MCF 10A (cell line): Measurements from ENCODE around the gene A4GNT. TPM values are rescaled to one million over a fixed set of nuclear protein-coding genes. Genes with fewer than 3 reads are reported as not detected.

Experiments used
- BruUV-seq: library from RNA; stranded (reverse); fragments of 400-500 nt; replicated peaks from 2 replicates; lab custom pipeline; 2021; lab: Mats Ljungman, UMichigan
- CTCF ChIA-PET: fragments of 300-600 bp; sonication (Branson Sonifier 250); formaldehyde crosslinking; extraction: SDS; loops from one replicate; lab custom pipeline; 2021; ENCODE audit warnings: antibody characterized with exemption, inconsistent platforms; lab: Yijun Ruan, JAX
- POLR2A ChIA-PET: fragments of 300-600, 350-650 bp; sonication (Branson Sonifier 250); formaldehyde crosslinking; extraction: SDS; loops from one replicate; lab custom pipeline; 2020; ENCODE audit warnings: antibody characterized with exemption, inconsistent platforms; lab: Yijun Ruan, JAX
- DNase-seq: peaks from one replicate; pipeline ENCODE4 v3.0.0-alpha.2; 2018; ENCODE audit not compliant: unreplicated experiment
- H3K27ac Mint-ChIP-seq: one replicate; pipeline ENCODE4 v1.8.0; 2022; ENCODE audit warnings: mild to moderate bottlenecking, low read depth, mixed read lengths; ENCODE audit not compliant: unreplicated experiment
- H3K27me3 Mint-ChIP-seq: one replicate; pipeline ENCODE4 v1.8.0; 2022; ENCODE audit warnings: mixed read lengths; ENCODE audit not compliant: insufficient read depth, unreplicated experiment
- H3K36me3 Mint-ChIP-seq: one replicate; pipeline ENCODE4 v1.8.0; 2022; ENCODE audit warnings: mild to moderate bottlenecking, moderate library complexity, mixed read lengths; ENCODE audit not compliant: insufficient read depth, unreplicated experiment
- H3K4me1 Mint-ChIP-seq: one replicate; pipeline ENCODE4 v1.8.0; 2022; ENCODE audit warnings: mixed read lengths; ENCODE audit not compliant: insufficient read depth, unreplicated experiment
- H3K4me3 Mint-ChIP-seq: one replicate; pipeline ENCODE4 v1.8.0; 2022; ENCODE audit warnings: mild to moderate bottlenecking, moderate library complexity, mixed read lengths; ENCODE audit not compliant: unreplicated experiment
- H3K9me3 Mint-ChIP-seq: one replicate; pipeline ENCODE4 v1.8.0; 2022; ENCODE audit warnings: mixed read lengths; ENCODE audit not compliant: unreplicated experiment
- CTCF ChIP-seq: fragments of 200-600 bp; IDR thresholded peaks from one replicate; pipeline ENCODE4 v1.8.0; 2022; ENCODE audit warnings: antibody characterized with exemption, mild to moderate bottlenecking; ENCODE audit not compliant: unreplicated experiment
- intact Hi-C: fragments of 100-400 bp; cut with micrococcal nuclease; formaldehyde crosslinking; loops from 2 replicates; pipeline ENCODE4 v1.14.1; 2022
- total RNA-seq: library from RNA; stranded (reverse); gene quantifications from 2 replicates; pipeline ENCODE4 v1.2.3, GENCODE V29; 2022

A4GNT gene
- total RNA-seq, 1 experiment from 2014 or later = not detected

DNA sequence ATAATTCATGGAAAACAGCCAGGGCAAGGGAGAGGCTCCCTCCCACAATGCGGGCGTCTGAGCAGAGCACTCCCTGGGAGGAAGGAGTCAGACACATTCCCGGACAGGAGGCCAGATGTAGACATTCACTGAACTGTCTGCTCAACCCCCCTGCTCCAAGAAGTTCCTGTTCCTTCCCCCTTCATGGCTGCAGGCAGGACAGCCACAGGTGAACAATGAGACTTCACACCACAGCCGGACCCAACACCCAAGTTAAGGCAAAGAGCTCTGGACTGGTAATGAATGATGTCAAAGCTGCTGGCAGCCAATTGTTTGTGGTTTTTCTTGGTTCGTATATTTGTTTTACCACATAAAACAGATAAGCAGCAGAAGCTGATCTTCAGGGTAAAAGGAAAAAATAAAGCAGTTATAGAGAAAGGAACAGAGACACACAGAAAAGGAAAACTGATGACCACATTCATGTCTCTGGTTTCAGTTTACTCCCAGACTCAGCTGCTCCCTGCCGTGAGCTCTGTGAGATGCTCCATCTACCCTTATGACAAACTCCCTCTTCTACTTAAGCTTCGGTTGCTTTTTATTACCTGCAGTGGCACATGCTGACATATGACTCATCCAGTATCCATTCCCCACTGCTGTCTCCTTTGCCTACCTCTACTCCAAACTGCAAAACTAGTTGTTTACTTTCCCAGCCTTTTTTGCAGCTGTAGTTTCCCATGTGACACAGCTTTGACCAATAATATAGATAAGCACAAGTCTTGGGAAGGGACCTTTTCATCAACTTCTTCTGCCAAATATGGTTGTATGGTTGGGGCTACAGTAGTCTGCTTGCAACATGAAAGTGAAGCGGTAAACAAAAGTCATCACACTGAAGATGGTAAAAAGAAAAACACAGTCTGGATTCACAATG, 49.9 kb downstream of the A4GNT start:
- Mint-ChIP-seq H3K4me1 (peaks cover 50% of the 10 kb centered on the region), H3K27me3 (no peaks in the 10 kb centered on the region), H3K4me3 (peak overlapping the region; percentile 63), H3K27ac (peak overlapping the region; percentile 90), H3K9me3 (no peaks in the 10 kb centered on the region), H3K36me3 (peaks cover 18% of the 10 kb centered on the region)
- DNase-seq = peak; percentile 93
- POLR2A ChIA-PET = interaction anchor here (0.6 to 5.1 kb wide), 9 partner anchors 8 to 91 kb away, joined by 3 to 39 read pairs (median 3); partner anchors contain the start of gene DZIP1L
- CTCF ChIA-PET = interaction anchor here (0.6 to 22.2 kb wide), 16 partner anchors 10 to 1334 kb away, joined by 3 to 743 read pairs (median 4); partner anchors contain the start of gene DZIP1L
- no peak for TF ChIP-seq CTCF
- BruUV-seq = no TSS peak
- intact Hi-C loops = no loop called here

DNA sequence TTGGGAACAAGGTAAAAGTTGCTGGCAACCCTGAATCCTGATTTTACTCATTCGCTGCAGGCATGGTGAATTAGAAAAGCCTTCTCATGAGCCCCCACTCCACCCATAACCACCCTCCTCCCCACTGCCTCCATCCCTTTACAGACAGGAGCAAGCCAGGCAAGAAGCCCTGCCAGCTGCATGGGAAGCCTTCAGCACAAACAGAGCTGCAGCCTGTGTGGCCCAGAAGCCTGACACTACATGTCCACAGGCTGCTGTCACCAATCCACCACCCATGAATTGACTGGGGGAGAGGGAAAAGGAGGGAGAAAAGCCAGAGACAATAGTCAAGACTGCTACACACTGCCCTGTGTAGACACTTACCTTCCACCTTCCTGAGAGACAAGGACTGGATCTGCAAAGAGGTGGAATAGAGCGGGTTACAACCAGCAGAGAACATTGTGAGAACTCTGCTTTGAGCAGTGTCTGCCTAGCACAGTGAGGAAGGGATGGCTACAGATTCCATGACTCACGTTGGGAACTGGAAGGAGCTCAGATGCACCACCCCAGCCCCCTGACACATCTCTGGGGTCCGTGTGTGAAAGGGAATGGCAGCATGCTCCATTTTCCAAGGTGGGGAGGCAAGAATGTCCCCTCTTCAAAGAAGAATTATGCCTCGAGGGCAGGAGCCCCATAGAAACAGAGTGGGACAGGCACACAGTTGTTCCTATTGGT, 50.7 kb downstream of the A4GNT start:
- Mint-ChIP-seq H3K4me3 (peak overlapping the region; percentile 63), H3K4me1 (peaks cover 54% of the 10 kb centered on the region), H3K36me3 (peaks cover 10% of the 10 kb centered on the region), H3K27me3 (no peaks in the 10 kb centered on the region), H3K9me3 (no peaks in the 10 kb centered on the region), H3K27ac (peak overlapping the region; percentile 90)
- POLR2A ChIA-PET = interaction anchor here (0.7 to 5.1 kb wide), 4 partner anchors 11 to 55 kb away, joined by 3 to 39 read pairs (median 8); partner anchors contain the start of gene DZIP1L
- BruUV-seq = no TSS peak
- no peak for TF ChIP-seq CTCF
- CTCF ChIA-PET = interaction anchor here (0.6 to 22.2 kb wide), 14 partner anchors 9 to 1714 kb away, joined by 3 to 743 read pairs (median 3); partner anchors contain the start of gene DZIP1L
- peak; percentile 81 for DNase-seq
- intact Hi-C loops = no loop called here

- H3K4me3 Mint-ChIP-seq = no peak overlapping the region
- POLR2A ChIA-PET = interaction anchor here (1.4 to 5.1 kb wide), 3 partner anchors 9 to 36 kb away, joined by 7 to 39 read pairs (median 9); partner anchors contain the start of gene DZIP1L
- peaks cover 54% of the 10 kb centered on the region for H3K4me1 Mint-ChIP-seq
- peaks cover 6% of the 10 kb centered on the region for H3K36me3 Mint-ChIP-seq
- TF ChIP-seq CTCF = no peak
- CTCF ChIA-PET = interaction anchor here (1.3 to 22.2 kb wide), 5 partner anchors 9 to 37 kb away, joined by 3 to 743 read pairs (median 6); partner anchors contain the start of gene DZIP1L
- no TSS peak for BruUV-seq
- intact Hi-C loops = loop anchor here (2.0 kb wide), 1 partner anchor 35 kb away; the partner anchor contains the start of gene DZIP1L
- no peaks in the 10 kb centered on the region for H3K9me3 Mint-ChIP-seq
- no peak for DNase-seq
- no peak overlapping the region for H3K27ac Mint-ChIP-seq
- H3K27me3 Mint-ChIP-seq = no peaks in the 10 kb centered on the region
Observed at GRCh38 chr3:138079901-138080300, 52.3 kb downstream of the A4GNT start.
